Neural progenitor cell (in vitro differentiated cells): ENCODE measurements around the gene RPE. TPM values are rescaled to one million over a fixed set of nuclear protein-coding genes. Genes with fewer than 3 reads are reported as not detected.

ENCODE experiments used
- DNase-seq: peaks from one replicate; pipeline ENCODE4 v3.0.0-alpha.2; 2016; ENCODE audit warnings: low spot score
- H2AFZ ChIP-seq: fragments of 200-600 bp; sonication (generic); replicated peaks from 2 replicates; pipeline ENCODE4 v1.6.1; 2016; ENCODE audit warnings: antibody characterized with exemption
- H3F3A ChIP-seq: fragments of 200-600 bp; sonication (generic); 2 replicates; pipeline ENCODE4 v1.6.1; 2016; ENCODE audit warnings: antibody characterized with exemption, low read depth
- H3K27ac ChIP-seq: fragments of 200-600 bp; sonication (generic); 2 replicates; pipeline ENCODE4 v1.5.1; 2016; ENCODE audit warnings: mild to moderate bottlenecking
- H3K27me3 ChIP-seq: fragments of 200-600 bp; sonication (generic); 2 replicates; pipeline ENCODE4 v1.6.1; 2016; ENCODE audit warnings: mild to moderate bottlenecking, moderate library complexity
- H3K36me3 ChIP-seq: fragments of 200-600 bp; sonication (generic); 2 replicates; pipeline ENCODE4 v1.5.1; 2016
- H3K4me1 ChIP-seq: fragments of 200-600 bp; sonication (generic); 2 replicates; pipeline ENCODE4 v1.6.1; 2016; ENCODE audit warnings: mixed run types
- H3K4me2 ChIP-seq: fragments of 200-600 bp; sonication (generic); 2 replicates; pipeline ENCODE4 v1.6.1; 2016
- H3K4me3 ChIP-seq: fragments of 200-600 bp; sonication (generic); 2 replicates; pipeline ENCODE4 v1.5.1; 2016
- H3K79me2 ChIP-seq: fragments of 200-600 bp; sonication (generic); 2 replicates; pipeline ENCODE4 v1.6.1; 2016; ENCODE audit warnings: low read depth
- H3K9ac ChIP-seq: fragments of 200-600 bp; sonication (generic); 2 replicates; pipeline ENCODE4 v1.6.1; 2016
- H3K9me3 ChIP-seq: fragments of 200-600 bp; sonication (generic); 2 replicates; pipeline ENCODE4 v1.5.1; 2016; ENCODE audit warnings: low read depth
- H4K20me1 ChIP-seq: fragments of 200-600 bp; sonication (generic); 2 replicates; pipeline ENCODE4 v1.6.1; 2016; ENCODE audit warnings: low read depth
- H3K27ac Mint-ChIP-seq: 3 replicates; pipeline ENCODE4 v1.8.0; 2021; ENCODE audit warnings: mixed read lengths
- H3K27me3 Mint-ChIP-seq: 2 replicates; pipeline ENCODE4 v1.8.0; 2022; ENCODE audit warnings: low read depth, mild to moderate bottlenecking, inconsistent platforms, moderate library complexity, mixed read lengths; ENCODE audit not compliant: insufficient read depth
- H3K36me3 Mint-ChIP-seq: 3 replicates; pipeline ENCODE4 v1.8.0; 2021; ENCODE audit warnings: mixed read lengths
- H3K4me1 Mint-ChIP-seq: 3 replicates; pipeline ENCODE4 v1.8.0; 2021; ENCODE audit warnings: mixed read lengths
- H3K4me3 Mint-ChIP-seq: 3 replicates; pipeline ENCODE4 v1.8.0; 2021; ENCODE audit warnings: mild to moderate bottlenecking, moderate library complexity, mixed read lengths
- H3K9me3 Mint-ChIP-seq: 3 replicates; pipeline ENCODE4 v1.8.0; 2020; ENCODE audit warnings: mixed read lengths
- EZH2 ChIP-seq: fragments of 200-600 bp; sonication (generic); IDR thresholded peaks from 2 replicates; pipeline ENCODE4 v1.6.1; 2017; ENCODE audit warnings: antibody characterized with exemption, mild to moderate bottlenecking, moderate library complexity
- EZH2phosphoT487 ChIP-seq: fragments of 200-600 bp; sonication (generic); IDR thresholded peaks from 2 replicates; pipeline ENCODE4 v1.6.1; 2017; ENCODE audit warnings: antibody characterized with exemption
- total RNA-seq: library from RNA; depleted of rRNA; stranded (reverse); fragments of >200 nt; gene quantifications from 2 replicates; pipeline ENCODE4 v1.2.3, GENCODE V29; 2015; ENCODE audit warnings: low replicate concordance
- TF ChIP-seq, protein P1 (sequence below): fragments of 200-600 bp; sonication (generic); IDR thresholded peaks from 2 replicates; pipeline ENCODE4 v1.5.1; 2017; ENCODE audit warnings: antibody characterized with exemption, mild to moderate bottlenecking

The RPE gene
- total RNA-seq, 1 donor from 2014 or later: 92.3 TPM

DNA sequence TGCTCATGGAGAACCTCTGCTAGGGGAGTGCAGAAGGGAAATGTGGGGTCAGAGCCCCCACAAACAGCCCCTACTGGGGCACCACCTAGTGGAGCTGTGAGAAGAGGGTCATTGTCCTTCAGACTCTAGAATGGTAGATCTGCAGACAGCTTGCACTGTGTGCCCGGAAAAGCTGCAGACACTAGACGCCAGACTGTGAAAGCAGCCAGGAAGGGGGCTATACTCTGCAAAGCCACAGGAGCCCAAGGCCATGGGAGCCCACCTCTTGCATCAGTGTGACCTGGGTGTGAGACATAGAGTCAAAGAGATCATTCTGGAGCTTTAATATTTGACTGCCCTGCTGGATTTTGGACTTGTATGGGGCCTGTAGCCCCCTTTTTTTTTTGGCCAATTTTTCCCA, 60.9 kb downstream of the RPE start:
- H3K36me3 Mint-ChIP-seq: peaks cover 13% of the 10 kb centered on the region
- no peak overlapping the region for H3K4me3 Mint-ChIP-seq
- H3K27ac Mint-ChIP-seq: no peak overlapping the region
- Histone ChIP-seq H3K27ac (no peak overlapping the region), H3K79me2 (no peaks in the 10 kb centered on the region), H3K9ac (no peak overlapping the region), H3K4me3 (no peak overlapping the region), H2AFZ (no peak overlapping the region), H3F3A (no peaks in the 10 kb centered on the region), H3K27me3 (no peaks in the 10 kb centered on the region), H3K9me3 (no peaks in the 10 kb centered on the region), H3K36me3 (no peaks in the 10 kb centered on the region), H3K4me2 (no peak overlapping the region), H4K20me1 (no peaks in the 10 kb centered on the region), H3K4me1 (no peaks in the 10 kb centered on the region)
- H3K4me1 Mint-ChIP-seq: peaks cover 9% of the 10 kb centered on the region
- no peak for TF ChIP-seq EZH2phosphoT487
- TF ChIP-seq, protein P1, sequence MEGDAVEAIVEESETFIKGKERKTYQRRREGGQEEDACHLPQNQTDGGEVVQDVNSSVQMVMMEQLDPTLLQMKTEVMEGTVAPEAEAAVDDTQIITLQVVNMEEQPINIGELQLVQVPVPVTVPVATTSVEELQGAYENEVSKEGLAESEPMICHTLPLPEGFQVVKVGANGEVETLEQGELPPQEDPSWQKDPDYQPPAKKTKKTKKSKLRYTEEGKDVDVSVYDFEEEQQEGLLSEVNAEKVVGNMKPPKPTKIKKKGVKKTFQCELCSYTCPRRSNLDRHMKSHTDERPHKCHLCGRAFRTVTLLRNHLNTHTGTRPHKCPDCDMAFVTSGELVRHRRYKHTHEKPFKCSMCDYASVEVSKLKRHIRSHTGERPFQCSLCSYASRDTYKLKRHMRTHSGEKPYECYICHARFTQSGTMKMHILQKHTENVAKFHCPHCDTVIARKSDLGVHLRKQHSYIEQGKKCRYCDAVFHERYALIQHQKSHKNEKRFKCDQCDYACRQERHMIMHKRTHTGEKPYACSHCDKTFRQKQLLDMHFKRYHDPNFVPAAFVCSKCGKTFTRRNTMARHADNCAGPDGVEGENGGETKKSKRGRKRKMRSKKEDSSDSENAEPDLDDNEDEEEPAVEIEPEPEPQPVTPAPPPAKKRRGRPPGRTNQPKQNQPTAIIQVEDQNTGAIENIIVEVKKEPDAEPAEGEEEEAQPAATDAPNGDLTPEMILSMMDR: no peak
- no peak for TF ChIP-seq EZH2
- peaks cover 1% of the 10 kb centered on the region for H3K9me3 Mint-ChIP-seq
- DNase-seq: no peak
- H3K27me3 Mint-ChIP-seq: peaks cover 2% of the 10 kb centered on the region

Other genes starting within 250 kb of the RPE start
- gene UNC80, start 230.8 kb upstream of the RPE start, total RNA-seq: 0.93 and 1.9 TPM in 2 replicates
- gene KANSL1L, start 168.8 kb downstream of the RPE start, total RNA-seq: 31.2 and 51.8 TPM in 2 replicates
- 0.09 TPM in 1 of 2 replicates, not detected in the other for gene ACADL, start 222.8 kb downstream of the RPE start, total RNA-seq